Transverse colon (tissue), 4 donors: ENCODE measurements around the gene TRAF3. TPM values are rescaled to one million over a fixed set of nuclear protein-coding genes. Genes with fewer than 3 reads are reported as not detected.

Experiments used
- DNase-seq: peaks from one replicate; pipeline ENCODE4 v3.0.0-alpha.2; 2019
- H3K27ac ChIP-seq, 4 donors: fragments of 200-600 bp; sonication (generic); 2 replicates each; pipeline ENCODE4 v1.5.1; 2016 to 2018; ENCODE audit warnings: inconsistent platforms in 4 of 4
- H3K27me3 ChIP-seq: fragments of 200-600 bp; sonication (generic); 2 replicates; pipeline ENCODE4 v1.5.1; 2017; ENCODE audit warnings: inconsistent platforms
- H3K36me3 ChIP-seq, 4 donors: fragments of 200-600 bp; sonication (generic); 2 replicates each; pipeline ENCODE4 v1.5.1; 2017 to 2019; ENCODE audit warnings: inconsistent platforms in 4 of 4
- H3K4me1 ChIP-seq, 4 donors: fragments of 200-600 bp; sonication (generic); 2 replicates each; pipeline ENCODE4 v1.5.1; 2017 to 2020; ENCODE audit warnings: inconsistent platforms in 4 of 4
- H3K4me3 ChIP-seq, 4 donors: fragments of 200-600 bp; sonication (generic); 1 replicate in 1 of 4; 2 replicates in 3 of 4; pipeline versions ENCODE4 v1.5.1 to v1.6.1; 2017 to 2019; ENCODE audit warnings: inconsistent platforms in 4 of 4
- H3K9me3 ChIP-seq, 2 donors: fragments of 200-600 bp; sonication (generic); 2 replicates each; pipeline ENCODE4 v1.5.1; 2017 to 2019; ENCODE audit warnings: inconsistent platforms in 2 of 2
- EP300 ChIP-seq: sonication (generic); formaldehyde crosslinking; IDR thresholded peaks from one replicate; pipeline ENCODE4 v1.6.1; 2017; ENCODE audit warnings: antibody characterized with exemption, low read depth
- POLR2A ChIP-seq: fragments of 450-650 bp; IDR thresholded peaks from one replicate; pipeline ENCODE4 v1.6.1; 2016; ENCODE audit warnings: antibody characterized with exemption, mild to moderate bottlenecking, moderate library complexity
- POLR2AphosphoS5 ChIP-seq, 3 donors: sonication (generic); formaldehyde crosslinking; IDR thresholded peaks; one replicate each; pipeline ENCODE4 v1.6.1; 2016; ENCODE audit warnings: antibody characterized with exemption in 3 of 3
- WGBS, 2 donors: methylation state at CpG; one replicate each; pipeline ENCODE4 v1.1.5; 2018; ENCODE audit warnings: low coverage in 1 of 2; 5-methylcytosine and 5-hydroxymethylcytosine counted together
- in situ Hi-C, 4 donors: fragments of 200-750 bp; cut with MboI; loops; one replicate each; pipeline versions ENCODE4 v1.15.0 to v1.15.1; 2017; ENCODE audit warnings: low sequenced_read_pairs in 3 of 4, low pct_ligation_motif_present in 1 of 4, low pct_unique_long_range_greater_than_20kb in 1 of 4
- intact Hi-C: fragments of 100-400 bp; cut with DNase I; formaldehyde crosslinking; loops from one replicate; pipeline ENCODE4 v1.15.1; 2023; ENCODE audit warnings: low total_unique reads
- total RNA-seq, 4 donors: library from RNA; depleted of rRNA; stranded (reverse); fragments of >200 nt; gene quantifications; one replicate each; pipeline ENCODE4 v1.1.0, GENCODE V29; 2016
- TF ChIP-seq, protein P1 (sequence below), 5 experiments: fragments of 200-600 bp in 3 of 5; fragments of 450-650 bp in 2 of 5; sonication (generic) in 3 of 5; IDR thresholded peaks; 1 replicate in 2 of 5; 2 replicates in 3 of 5; pipeline ENCODE4 v1.5.1; 2016 to 2017; ENCODE audit warnings: antibody characterized with exemption in 5 of 5, inconsistent platforms in 3 of 5, mild to moderate bottlenecking in 2 of 5, moderate library complexity in 1 of 5

The TRAF3 gene
- total RNA-seq, 4 donors from 2014 or later = 18.7 to 28.9 (median 25.0) TPM

DNA sequence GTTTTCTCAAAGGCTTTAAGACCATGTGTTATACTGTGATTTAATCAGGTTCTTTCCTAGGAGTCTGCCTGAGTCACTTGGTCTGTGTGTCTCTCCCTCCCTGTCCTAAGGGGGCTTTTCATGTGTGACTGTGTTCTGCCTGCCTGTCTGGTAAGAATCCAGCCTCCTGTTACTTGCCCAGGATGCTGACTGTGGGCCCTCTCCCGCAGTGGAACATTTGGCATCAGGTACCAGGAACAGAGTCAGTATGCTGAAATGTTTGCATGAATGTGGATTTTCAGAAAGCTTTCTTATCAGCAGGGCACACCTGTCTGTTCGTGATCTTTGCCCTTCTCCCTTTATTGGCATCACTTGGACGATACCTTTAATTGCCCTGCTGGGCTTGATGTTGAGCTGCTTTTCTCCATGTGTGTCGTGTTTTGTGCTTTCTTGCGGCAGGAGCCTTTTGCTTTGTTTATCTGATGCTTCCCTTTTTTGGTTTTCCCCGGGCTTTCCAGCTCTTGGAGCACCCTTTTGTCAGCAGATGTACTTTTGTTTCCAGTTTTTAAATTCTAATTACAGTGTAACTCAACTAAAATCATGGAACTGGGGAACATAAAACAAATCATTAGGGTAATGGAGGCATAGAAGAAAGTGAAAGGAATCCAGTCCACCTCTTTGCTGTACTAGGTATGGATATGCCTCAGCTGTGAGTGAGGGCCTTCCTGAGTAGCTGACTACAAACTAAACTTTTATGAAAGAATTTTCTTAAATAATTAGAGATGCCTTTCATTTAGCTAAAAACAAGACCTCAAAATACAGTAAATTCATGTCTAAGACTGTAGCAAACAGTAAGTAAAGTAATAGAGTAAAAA lies 72.5 kb downstream of the TRAF3 start:
- Histone ChIP-seq H3K9me3 (no peaks in the 10 kb centered on the region), H3K4me1 (peaks cover 6 to 33% (median 28%) of the 10 kb centered on the region in 4 donors), H3K36me3 (no peaks in the 10 kb centered on the region), H3K27ac (peak overlapping the region; percentile 78 to 90 (median 88)), H3K4me3 (peak overlapping the region in 3 of 4 donors; percentile 3 to 42 (median 13)), H3K27me3 (no peaks in the 10 kb centered on the region)
- intact Hi-C loops (no loop called here), in situ Hi-C loops (no loop called here)
- peak; percentile 63 for DNase-seq
- TF ChIP-seq POLR2AphosphoS5 (IDR thresholded peaks at IDR 0.05) = peak in 2 of 3 donors; percentile 78 to 79
- TF ChIP-seq, protein P1, sequence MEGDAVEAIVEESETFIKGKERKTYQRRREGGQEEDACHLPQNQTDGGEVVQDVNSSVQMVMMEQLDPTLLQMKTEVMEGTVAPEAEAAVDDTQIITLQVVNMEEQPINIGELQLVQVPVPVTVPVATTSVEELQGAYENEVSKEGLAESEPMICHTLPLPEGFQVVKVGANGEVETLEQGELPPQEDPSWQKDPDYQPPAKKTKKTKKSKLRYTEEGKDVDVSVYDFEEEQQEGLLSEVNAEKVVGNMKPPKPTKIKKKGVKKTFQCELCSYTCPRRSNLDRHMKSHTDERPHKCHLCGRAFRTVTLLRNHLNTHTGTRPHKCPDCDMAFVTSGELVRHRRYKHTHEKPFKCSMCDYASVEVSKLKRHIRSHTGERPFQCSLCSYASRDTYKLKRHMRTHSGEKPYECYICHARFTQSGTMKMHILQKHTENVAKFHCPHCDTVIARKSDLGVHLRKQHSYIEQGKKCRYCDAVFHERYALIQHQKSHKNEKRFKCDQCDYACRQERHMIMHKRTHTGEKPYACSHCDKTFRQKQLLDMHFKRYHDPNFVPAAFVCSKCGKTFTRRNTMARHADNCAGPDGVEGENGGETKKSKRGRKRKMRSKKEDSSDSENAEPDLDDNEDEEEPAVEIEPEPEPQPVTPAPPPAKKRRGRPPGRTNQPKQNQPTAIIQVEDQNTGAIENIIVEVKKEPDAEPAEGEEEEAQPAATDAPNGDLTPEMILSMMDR (IDR thresholded peaks at IDR 0.05) = no peak
- peak; percentile 83 for TF ChIP-seq EP300
- WGBS, 2 donors = 7 to 22% methylated on average over 3 to 6 of the region's 6 CpGs

DNA sequence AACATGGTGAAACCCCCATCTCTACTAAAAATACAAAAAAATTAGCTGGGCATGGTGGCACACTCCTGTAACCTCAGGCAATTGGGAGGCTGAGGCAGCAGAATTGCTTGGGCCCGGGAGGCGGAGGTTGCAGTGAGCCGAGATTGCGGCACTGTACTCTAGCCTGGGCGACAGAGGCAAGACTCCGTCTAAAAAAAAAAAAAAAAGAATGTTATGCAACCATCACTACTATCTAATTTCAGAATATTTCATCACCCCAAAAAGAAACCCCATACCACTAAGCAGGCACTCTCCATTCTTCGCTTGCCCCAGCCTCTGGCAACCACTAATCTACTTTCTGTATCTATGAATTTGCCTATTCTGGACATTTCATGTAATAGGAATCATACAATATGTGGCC lies 76.4 kb downstream of the TRAF3 start:
- H3K4me3 ChIP-seq = no peak overlapping the region
- TF ChIP-seq EP300 (no peak), POLR2AphosphoS5 (IDR thresholded peaks at IDR 0.05) (no peak), POLR2A (no peak)
- TF ChIP-seq, protein P1 (IDR thresholded peaks at IDR 0.05) = no peak
- no peaks in the 10 kb centered on the region for H3K9me3 ChIP-seq
- 89 to 95% methylated on average over 7 of the region's 7 CpGs for WGBS, 2 donors
- DNase-seq = no peak
- in situ Hi-C loops = no loop called here
- H3K27ac ChIP-seq = no peak overlapping the region
- H3K36me3 ChIP-seq = no peaks in the 10 kb centered on the region
- no peaks in the 10 kb centered on the region for H3K27me3 ChIP-seq
- peaks cover 6 to 27% (median 24%) of the 10 kb centered on the region in 4 donors for H3K4me1 ChIP-seq
- intact Hi-C loops = no loop called here

DNA sequence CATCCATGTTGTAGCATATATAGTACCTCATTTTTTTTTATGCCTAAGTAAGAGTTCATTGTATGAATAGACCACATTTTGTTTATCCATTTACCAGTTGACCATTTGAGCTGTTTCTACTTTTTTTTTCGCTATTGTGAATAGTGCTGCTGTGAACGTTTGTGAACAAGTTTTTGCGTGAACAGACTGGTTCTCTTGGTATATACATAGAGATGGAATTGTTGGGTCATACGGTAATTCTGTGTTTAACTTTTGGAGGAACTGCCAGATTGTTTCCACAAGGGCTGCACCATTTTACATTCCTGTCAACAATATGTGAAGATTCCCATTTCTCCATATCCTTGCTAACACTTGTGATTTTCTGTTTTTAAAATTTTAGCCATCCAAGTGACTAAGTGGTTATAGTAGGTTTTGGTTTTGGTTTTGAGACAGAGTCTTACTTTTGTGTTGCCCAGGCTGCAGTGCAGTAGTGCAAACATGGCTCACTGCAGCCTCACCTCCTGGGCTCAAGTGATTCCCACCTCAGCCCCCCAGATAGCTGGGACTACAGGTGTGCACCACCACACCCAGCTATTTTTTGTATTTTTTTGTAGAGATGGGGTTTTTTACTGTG lies 76.9 kb downstream of the TRAF3 start:
- Histone ChIP-seq H3K27me3 (no peaks in the 10 kb centered on the region), H3K4me3 (no peak overlapping the region), H3K4me1 (peaks cover under 1 to 21% (median 18%) of the 10 kb centered on the region in 4 donors), H3K27ac (no peak overlapping the region), H3K9me3 (no peaks in the 10 kb centered on the region), H3K36me3 (no peaks in the 10 kb centered on the region)
- no peak for DNase-seq
- TF ChIP-seq EP300 = no peak
- TF ChIP-seq POLR2A = no peak
- TF ChIP-seq, protein P1 (IDR thresholded peaks at IDR 0.05) = no peak
- TF ChIP-seq POLR2AphosphoS5 (IDR thresholded peaks at IDR 0.05) = no peak
- WGBS, 2 donors = 92 to 93% methylated on average over 4 of the region's 4 CpGs
- intact Hi-C loops = no loop called here
- in situ Hi-C loops = no loop called here

DNA sequence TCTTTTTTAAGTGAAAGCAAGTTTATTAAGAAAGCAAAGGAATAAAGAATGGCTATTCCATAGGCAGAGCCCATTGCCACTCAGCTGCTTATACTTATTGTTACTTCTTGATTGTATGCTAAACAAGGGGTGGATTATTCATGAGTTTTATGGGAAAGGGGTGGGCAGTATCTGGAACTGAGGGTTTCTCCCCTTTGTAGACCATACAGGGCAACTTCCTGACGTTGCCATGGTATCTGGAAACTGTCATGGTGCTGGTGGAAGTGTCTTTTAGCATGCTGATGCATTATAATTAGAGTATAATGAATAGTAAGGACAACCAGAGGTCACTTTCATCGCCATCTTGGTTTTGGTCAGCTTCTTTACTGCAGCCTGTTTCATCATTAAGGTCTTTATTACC lies 78.9 kb downstream of the TRAF3 start:
- H3K4me1 ChIP-seq = peaks cover 0 to 8% (median 0%) of the 10 kb centered on the region in 4 donors
- intact Hi-C loops (no loop called here), in situ Hi-C loops (no loop called here)
- H3K27me3 ChIP-seq = no peaks in the 10 kb centered on the region
- H3K36me3 ChIP-seq = no peaks in the 10 kb centered on the region
- TF ChIP-seq POLR2A (no peak), EP300 (no peak), POLR2AphosphoS5 (IDR thresholded peaks at IDR 0.05) (no peak)
- TF ChIP-seq, protein P1 (IDR thresholded peaks at IDR 0.05) = no peak
- no peaks in the 10 kb centered on the region for H3K9me3 ChIP-seq
- H3K27ac ChIP-seq = no peak overlapping the region
- no peak for DNase-seq
- no peak overlapping the region for H3K4me3 ChIP-seq
- WGBS, 2 donors = 92 to 93% methylated on average over 2 of the region's 2 CpGs
